Glutamatergic neuron (in vitro differentiated cells): ENCODE measurements around the gene RBM44. TPM values are rescaled to one million over a fixed set of nuclear protein-coding genes. Genes with fewer than 3 reads are reported as not detected.

Experiments used
- DNase-seq: peaks from one replicate; pipeline ENCODE4 v3.0.0; 2022
- H3K27ac Mint-ChIP-seq: one replicate; pipeline ENCODE4 v1.8.0; 2020; ENCODE audit warnings: mild to moderate bottlenecking, mixed read lengths, inconsistent platforms; ENCODE audit not compliant: unreplicated experiment
- H3K27me3 Mint-ChIP-seq: one replicate; pipeline ENCODE4 v1.8.0; 2020; ENCODE audit warnings: mild to moderate bottlenecking, moderate library complexity, mixed read lengths, inconsistent platforms; ENCODE audit not compliant: unreplicated experiment
- H3K36me3 Mint-ChIP-seq: one replicate; pipeline ENCODE4 v1.8.0; 2020; ENCODE audit warnings: mild to moderate bottlenecking, mixed read lengths, inconsistent platforms; ENCODE audit not compliant: unreplicated experiment
- H3K4me1 Mint-ChIP-seq: one replicate; pipeline ENCODE4 v1.8.0; 2020; ENCODE audit warnings: mild to moderate bottlenecking, low read depth, mixed read lengths, inconsistent platforms; ENCODE audit not compliant: unreplicated experiment
- H3K4me3 Mint-ChIP-seq: one replicate; pipeline ENCODE4 v1.8.0; 2020; ENCODE audit warnings: mild to moderate bottlenecking, mixed read lengths, inconsistent platforms; ENCODE audit not compliant: unreplicated experiment
- H3K9me3 Mint-ChIP-seq: one replicate; pipeline ENCODE4 v1.8.0; 2020; ENCODE audit warnings: mild to moderate bottlenecking, moderate library complexity, mixed read lengths, inconsistent platforms; ENCODE audit not compliant: unreplicated experiment
- total RNA-seq: library from RNA; stranded (reverse); fragmentation: NEBNext Ultra II Directional; extraction: Animal tissue kit (Norgen Biotek cat#: 25700); gene quantifications from one replicate; pipeline ENCODE4 v1.2.1, GENCODE V29; 2021; ENCODE audit not compliant: unreplicated experiment
- TF ChIP-seq, protein P1 (sequence below): fragments of 200-600 bp; sonication (generic); IDR thresholded peaks from one replicate; pipeline ENCODE4 v1.5.0; 2021; ENCODE audit not compliant: partially characterized antibody, unreplicated experiment

RBM44 gene
- total RNA-seq, 1 donor from 2014 or later = 1.3 TPM

DNA sequence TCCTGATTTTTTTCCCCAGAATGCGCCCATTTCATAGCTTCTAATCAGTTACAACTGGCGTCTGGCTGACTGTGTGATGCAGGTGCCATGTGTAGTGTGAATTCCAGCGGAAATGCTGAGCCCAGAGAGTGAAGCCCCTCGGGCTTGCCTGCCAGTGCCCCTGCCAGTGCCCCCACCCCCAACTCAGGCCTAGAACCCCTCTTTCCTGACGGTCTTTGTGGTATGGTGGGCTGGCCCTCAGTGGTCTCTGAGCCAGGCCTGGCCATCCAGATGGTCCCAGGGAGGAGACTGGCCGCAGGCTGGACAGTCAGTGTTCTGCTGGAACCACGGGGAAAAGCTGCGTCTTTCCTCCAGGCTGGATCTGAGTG, 63.9 kb downstream of the RBM44 start:
- H3K4me1 Mint-ChIP-seq = peaks cover 27% of the 10 kb centered on the region
- DNase-seq = no peak
- H3K27ac Mint-ChIP-seq = no peak overlapping the region
- H3K4me3 Mint-ChIP-seq = no peak overlapping the region
- peaks cover 2% of the 10 kb centered on the region for H3K9me3 Mint-ChIP-seq
- peaks cover 5% of the 10 kb centered on the region for H3K27me3 Mint-ChIP-seq
- H3K36me3 Mint-ChIP-seq = no peaks in the 10 kb centered on the region
- TF ChIP-seq, protein P1, sequence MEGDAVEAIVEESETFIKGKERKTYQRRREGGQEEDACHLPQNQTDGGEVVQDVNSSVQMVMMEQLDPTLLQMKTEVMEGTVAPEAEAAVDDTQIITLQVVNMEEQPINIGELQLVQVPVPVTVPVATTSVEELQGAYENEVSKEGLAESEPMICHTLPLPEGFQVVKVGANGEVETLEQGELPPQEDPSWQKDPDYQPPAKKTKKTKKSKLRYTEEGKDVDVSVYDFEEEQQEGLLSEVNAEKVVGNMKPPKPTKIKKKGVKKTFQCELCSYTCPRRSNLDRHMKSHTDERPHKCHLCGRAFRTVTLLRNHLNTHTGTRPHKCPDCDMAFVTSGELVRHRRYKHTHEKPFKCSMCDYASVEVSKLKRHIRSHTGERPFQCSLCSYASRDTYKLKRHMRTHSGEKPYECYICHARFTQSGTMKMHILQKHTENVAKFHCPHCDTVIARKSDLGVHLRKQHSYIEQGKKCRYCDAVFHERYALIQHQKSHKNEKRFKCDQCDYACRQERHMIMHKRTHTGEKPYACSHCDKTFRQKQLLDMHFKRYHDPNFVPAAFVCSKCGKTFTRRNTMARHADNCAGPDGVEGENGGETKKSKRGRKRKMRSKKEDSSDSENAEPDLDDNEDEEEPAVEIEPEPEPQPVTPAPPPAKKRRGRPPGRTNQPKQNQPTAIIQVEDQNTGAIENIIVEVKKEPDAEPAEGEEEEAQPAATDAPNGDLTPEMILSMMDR = no peak

DNA sequence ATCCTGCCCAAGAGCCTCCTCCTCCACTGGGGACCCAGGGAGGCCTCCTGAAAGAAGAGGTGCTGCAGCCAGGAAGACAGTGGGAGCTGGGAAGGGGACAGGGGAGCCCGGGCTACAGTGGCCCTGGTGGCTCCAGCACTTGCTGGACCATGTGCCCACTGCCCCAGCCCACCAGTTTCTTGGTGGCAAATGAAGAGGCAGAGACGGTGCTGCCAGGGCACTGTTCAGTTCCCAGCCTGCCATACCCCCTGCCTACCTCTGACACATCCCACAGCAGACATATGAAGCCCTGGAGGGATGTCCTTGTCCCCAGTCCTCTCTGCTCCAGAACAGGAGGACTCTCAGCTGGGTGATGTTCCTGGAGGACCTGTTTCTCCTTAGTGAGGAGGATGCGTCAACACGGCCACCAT, 64.5 kb downstream of the RBM44 start:
- peaks cover 5% of the 10 kb centered on the region for H3K27me3 Mint-ChIP-seq
- TF ChIP-seq, protein P1 = no peak
- H3K36me3 Mint-ChIP-seq = no peaks in the 10 kb centered on the region
- H3K9me3 Mint-ChIP-seq = peaks cover 2% of the 10 kb centered on the region
- no peak overlapping the region for H3K27ac Mint-ChIP-seq
- no peak overlapping the region for H3K4me3 Mint-ChIP-seq
- H3K4me1 Mint-ChIP-seq = peaks cover 24% of the 10 kb centered on the region
- no peak for DNase-seq

DNA sequence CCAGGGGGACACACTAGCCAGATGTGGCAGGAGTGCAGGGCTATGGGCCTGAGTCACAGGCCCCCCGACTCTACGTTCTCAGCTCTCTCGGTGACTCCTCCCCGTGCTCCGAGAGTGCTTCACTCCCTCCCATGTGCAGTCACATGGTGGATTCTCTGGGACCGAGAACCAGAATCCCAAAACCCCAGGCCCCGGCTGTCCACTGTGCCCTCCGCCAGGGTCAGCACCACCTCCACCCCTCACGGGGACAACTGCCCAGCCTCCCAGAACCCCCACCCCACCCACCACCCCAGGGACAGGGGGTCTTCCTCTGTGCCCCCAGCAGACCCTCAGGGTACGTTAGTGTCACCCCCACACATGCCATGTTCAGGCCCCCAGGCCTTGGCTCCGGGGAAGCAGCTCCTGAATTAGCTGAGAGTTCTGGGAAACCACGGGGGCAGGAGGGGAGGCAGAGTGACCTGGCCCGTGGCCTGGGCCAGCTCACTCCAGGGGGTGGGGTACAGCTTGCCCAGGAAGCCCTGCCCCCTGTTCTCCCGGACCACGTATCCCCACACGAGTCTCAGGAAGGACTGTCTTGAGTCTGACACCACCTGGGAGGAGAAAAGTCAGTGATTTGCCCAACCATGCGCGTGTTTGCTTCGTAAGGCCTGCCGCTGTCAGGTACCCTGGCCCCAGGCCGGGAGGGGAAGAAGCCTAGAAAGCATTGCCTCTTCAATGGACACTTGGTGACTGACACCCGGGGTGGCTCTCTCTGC, 65.3 kb downstream of the RBM44 start:
- TF ChIP-seq, protein P1 = no peak
- H3K27ac Mint-ChIP-seq = no peak overlapping the region
- peaks cover 7% of the 10 kb centered on the region for H3K36me3 Mint-ChIP-seq
- H3K9me3 Mint-ChIP-seq = peaks cover 2% of the 10 kb centered on the region
- H3K27me3 Mint-ChIP-seq = peaks cover 5% of the 10 kb centered on the region
- no peak overlapping the region for H3K4me3 Mint-ChIP-seq
- peaks cover 16% of the 10 kb centered on the region for H3K4me1 Mint-ChIP-seq
- no peak for DNase-seq

DNA sequence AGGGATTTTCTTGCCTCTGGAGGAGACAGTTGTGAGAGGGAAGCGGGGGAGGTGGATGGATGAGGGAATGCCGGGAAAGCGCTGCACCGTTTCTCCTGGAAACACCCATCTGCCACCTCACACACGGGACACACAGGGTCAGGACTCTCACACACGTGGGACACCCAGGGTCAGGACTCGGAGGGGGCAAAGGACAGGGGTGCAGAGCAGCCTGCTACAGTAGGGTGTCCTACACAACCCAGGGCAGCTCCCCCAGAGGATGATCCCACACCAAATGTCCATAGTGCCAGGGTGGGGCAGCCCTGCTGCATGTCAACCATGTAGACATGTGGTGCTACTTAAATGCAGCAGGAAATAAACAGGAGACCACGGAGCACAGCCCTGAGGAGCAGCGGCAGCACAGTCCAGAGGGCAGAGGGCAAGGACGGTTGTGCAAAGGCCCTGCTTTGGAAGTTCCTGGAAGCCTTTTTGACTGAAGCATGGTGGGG, 65.9 kb downstream of the RBM44 start:
- no peak overlapping the region for H3K4me3 Mint-ChIP-seq

More for the DNA sequence above, 65.9 kb downstream of the RBM44 start:
- peaks cover 4% of the 10 kb centered on the region for H3K9me3 Mint-ChIP-seq
- H3K27me3 Mint-ChIP-seq = peaks cover 5% of the 10 kb centered on the region
- no peak for DNase-seq
- H3K36me3 Mint-ChIP-seq = peaks cover 9% of the 10 kb centered on the region
- peaks cover 14% of the 10 kb centered on the region for H3K4me1 Mint-ChIP-seq
- no peak overlapping the region for H3K27ac Mint-ChIP-seq
- TF ChIP-seq, protein P1 = no peak
